GM12891 (cell line): ENCODE measurements around the gene CORO2B.

ENCODE experiments used
- POLR2A ChIP-seq: IDR thresholded peaks from 2 replicates; pipeline ENCODE4 v1.6.1; 2011; ENCODE audit warnings: low read depth, low read length, control low read depth
- POLR2AphosphoS5 ChIP-seq: IDR thresholded peaks from 2 replicates; pipeline ENCODE4 v1.6.1; 2011; ENCODE audit warnings: low read depth, low read length, control low read depth
- SPI1 ChIP-seq: IDR thresholded peaks from 2 replicates; pipeline ENCODE4 v1.6.1; 2011; ENCODE audit warnings: low read depth, low read length, control low read depth
- TAF1 ChIP-seq: IDR thresholded peaks from 2 replicates; pipeline ENCODE4 v1.6.1; 2011; ENCODE audit warnings: low read depth, low read length, control low read depth

DNA sequence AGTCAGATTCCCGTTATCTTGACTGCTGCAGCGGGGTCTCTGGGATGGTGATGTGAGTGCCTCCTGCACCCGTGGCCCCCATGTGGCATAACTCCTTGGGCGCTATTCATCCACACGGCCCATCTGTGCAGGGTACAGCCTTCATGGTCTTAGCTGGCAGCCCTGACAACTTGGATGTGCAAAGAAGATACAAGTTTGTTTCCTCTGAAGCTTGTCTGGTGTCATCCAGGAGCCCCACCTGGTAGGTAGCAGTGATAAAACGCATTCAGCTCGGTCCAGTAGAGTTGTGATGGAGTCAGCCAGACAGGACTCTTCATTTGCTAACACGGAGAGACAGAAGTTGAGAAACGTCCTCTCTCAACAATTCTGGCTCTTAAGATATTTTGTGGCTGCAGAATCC is 53.3 kb downstream of the CORO2B start:
- TF ChIP-seq POLR2A: no peak
- TF ChIP-seq POLR2AphosphoS5: no peak
- no peak for TF ChIP-seq TAF1
- no peak for TF ChIP-seq SPI1
